PC-9 (cell line): Measurements from ENCODE around the gene ATG4D.

ENCODE experiments used
- CTCF ChIP-seq: fragments of 200-600 bp; sonication (generic); conservative IDR thresholded peaks from 2 replicates; pipeline ENCODE4 v1.6.1; 2017; ENCODE audit warnings: mixed run types, antibody characterized with exemption, mild to moderate bottlenecking, moderate library complexity
- EZH2 ChIP-seq: fragments of 200-600 bp; sonication (generic); IDR thresholded peaks from 2 replicates; pipeline ENCODE4 v1.8.0; 2017; ENCODE audit warnings: antibody characterized with exemption, low read depth

- TF ChIP-seq CTCF (peak; percentile 95), EZH2 (no peak)
These were observed 33.4 kb upstream of the ATG4D start for GRCh38 chr19:10510301-10510802.
